ENCODE results near the gene F8A3.

The F8A3 gene

DNA sequence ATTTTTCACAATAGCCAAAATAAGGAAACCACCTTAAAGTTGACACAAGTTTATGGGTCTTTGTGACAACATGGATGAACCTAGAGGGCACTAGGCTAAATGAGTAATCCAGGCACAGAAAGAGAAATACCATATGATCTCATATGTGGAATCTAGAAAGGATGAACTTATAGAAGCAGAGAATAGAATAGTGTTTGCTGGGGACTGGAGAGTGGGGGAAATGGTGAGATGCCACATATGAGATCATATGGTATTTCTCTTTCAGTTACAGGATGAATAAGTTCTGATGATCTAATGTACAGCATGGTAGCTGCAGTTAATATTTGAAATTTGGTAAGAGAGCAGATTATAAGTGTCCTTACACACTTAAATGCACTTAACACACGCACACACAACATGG, 40.7 kb downstream of the F8A3 start:
- Histone ChIP-seq H3K27ac (ENCODE audit: low read depth, low read length) (no peak overlapping the region), H3K4me3 (ENCODE audit: low read depth, low read length) (no peak overlapping the region), H3K27me3 (ENCODE audit: control insufficient read depth, insufficient read depth, low read length) (no peaks in the 10 kb centered on the region), H3K4me1 (ENCODE audit: control insufficient read depth, insufficient read depth, low read length) (no peaks in the 10 kb centered on the region), H3K9ac (ENCODE audit: low read depth, low read length) (no peak overlapping the region), H3K9me3 (ENCODE audit: control insufficient read depth, insufficient read depth, low read length) (peaks cover 78% of the 10 kb centered on the region), H3K36me3 (ENCODE audit: control insufficient read depth, insufficient read depth, low read length) (no peaks in the 10 kb centered on the region)
